AG09319 (cell line): ENCODE data around the gene LEPROT.

Experiments used
- DNase-seq: peaks from one replicate; pipeline ENCODE4 v3.0.0-alpha.2; 2010; ENCODE audit warnings: low read depth; ENCODE audit errors: extremely low read depth
- TF ChIP-seq, protein P1 (sequence below): IDR thresholded peaks from 2 replicates; pipeline ENCODE4 v1.5.1; 2011; ENCODE audit warnings: low read depth, mild to moderate bottlenecking, inconsistent platforms, low read length, moderate library complexity

LEPROT gene

DNA sequence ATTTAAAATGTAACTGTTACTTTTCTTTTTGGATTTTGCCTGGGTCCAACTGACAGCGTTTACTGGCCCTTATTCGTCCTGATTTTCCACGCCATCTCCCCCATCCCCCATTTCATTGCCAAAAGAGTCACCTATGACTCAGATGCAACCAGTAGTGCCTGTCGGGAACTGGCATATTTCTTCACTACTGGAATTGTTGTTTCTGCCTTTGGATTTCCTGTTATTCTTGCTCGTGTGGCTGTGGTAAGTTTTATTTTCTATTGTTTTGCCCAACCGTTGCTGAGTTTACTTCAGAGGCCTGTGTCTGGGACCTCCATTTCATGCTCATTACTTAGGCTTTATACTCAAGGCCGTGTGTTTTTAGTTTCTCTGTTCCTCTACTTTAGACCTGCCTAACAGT is 9.3 kb downstream of the LEPROT start:
- DNase-seq = no peak
- TF ChIP-seq, protein P1, sequence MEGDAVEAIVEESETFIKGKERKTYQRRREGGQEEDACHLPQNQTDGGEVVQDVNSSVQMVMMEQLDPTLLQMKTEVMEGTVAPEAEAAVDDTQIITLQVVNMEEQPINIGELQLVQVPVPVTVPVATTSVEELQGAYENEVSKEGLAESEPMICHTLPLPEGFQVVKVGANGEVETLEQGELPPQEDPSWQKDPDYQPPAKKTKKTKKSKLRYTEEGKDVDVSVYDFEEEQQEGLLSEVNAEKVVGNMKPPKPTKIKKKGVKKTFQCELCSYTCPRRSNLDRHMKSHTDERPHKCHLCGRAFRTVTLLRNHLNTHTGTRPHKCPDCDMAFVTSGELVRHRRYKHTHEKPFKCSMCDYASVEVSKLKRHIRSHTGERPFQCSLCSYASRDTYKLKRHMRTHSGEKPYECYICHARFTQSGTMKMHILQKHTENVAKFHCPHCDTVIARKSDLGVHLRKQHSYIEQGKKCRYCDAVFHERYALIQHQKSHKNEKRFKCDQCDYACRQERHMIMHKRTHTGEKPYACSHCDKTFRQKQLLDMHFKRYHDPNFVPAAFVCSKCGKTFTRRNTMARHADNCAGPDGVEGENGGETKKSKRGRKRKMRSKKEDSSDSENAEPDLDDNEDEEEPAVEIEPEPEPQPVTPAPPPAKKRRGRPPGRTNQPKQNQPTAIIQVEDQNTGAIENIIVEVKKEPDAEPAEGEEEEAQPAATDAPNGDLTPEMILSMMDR = no peak

DNA sequence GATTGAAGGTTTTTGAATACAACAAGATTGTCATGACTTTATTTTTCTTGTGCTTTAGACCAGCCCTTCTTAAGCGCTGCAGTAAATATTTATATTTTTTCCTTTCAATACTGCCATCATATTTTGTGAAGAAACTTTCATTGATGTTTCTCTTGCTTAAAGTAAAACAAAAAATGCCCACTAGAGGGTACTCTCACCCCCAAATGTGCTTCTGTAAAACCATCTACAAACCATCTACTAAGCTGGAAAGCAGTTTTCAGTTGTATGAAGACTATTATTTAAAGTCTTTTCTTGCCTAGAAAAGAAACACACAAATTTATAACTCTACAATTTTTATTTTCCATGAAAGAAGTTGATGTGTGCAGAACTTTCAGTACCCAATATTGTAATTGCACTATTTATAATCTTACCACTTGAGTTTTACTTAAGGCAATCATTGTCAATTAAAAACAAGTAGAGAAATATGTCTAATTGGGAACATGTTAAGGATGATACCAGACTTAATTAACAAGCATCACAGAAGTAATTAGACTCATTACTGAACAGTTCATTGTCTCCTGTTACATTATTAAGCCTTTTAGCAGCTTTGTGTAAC is 10.7 kb downstream of the LEPROT start:
- DNase-seq = no peak
- TF ChIP-seq, protein P1 = peak; percentile 51

DNA sequence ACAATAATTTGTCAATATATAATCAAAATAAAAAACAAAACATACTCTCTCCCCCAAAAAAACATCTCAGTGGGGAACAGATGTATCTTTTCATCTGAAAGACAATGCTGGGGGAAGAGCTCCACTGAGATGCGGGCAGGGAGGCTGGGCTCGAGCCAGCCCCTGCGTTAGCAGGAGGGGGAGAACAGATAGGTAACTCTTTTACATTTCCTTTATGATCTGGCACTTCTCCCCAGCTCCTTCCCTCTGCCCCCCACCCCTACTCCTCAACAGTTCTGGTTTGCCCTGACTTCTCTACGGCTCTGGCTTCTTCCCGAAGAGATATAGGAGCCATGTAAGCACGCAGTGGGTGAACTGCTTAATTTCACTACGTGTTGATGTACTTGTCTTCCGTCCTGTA is 12.4 kb downstream of the LEPROT start:
- TF ChIP-seq, protein P1 = no peak
- DNase-seq = no peak

DNA sequence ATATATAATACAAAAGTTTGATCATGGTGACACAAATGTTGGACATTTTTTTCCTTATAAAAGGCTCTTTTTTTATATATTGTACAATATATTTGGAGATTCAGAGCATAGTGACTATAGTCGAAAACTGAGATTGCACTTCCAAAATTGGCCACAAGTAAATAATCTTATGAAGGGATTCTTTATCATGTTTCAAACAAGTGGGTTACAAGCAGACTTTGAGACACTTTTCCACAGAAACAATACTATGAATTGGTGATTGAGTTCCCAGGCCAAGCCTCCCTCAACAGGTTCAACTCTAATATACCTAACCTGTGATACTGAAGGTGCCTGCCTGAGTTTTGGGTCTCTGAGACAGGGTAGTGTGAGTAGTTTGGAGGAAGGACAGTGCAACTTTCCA is 13.8 kb downstream of the LEPROT start:
- TF ChIP-seq, protein P1 = no peak
- no peak for DNase-seq

DNA sequence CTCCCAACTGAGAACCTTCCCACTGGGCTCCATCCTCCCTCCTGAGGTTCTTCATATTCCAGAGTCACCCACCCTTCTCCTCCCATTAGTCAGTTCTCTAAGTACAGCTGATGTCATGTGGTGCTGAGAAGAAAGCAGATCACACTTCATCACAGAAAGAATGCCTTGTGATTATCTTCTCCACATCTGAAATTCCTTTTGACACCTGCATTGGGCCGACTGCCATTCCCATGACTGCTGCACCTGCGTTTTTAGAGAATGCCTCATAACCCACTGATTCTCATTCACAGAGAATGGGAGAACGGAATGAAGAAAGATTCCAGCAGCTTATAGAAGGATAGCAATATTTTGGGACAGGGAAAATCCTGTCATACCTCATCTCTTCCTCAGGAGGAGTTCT is 14.3 kb downstream of the LEPROT start:
- TF ChIP-seq, protein P1 = no peak
- no peak for DNase-seq

DNA sequence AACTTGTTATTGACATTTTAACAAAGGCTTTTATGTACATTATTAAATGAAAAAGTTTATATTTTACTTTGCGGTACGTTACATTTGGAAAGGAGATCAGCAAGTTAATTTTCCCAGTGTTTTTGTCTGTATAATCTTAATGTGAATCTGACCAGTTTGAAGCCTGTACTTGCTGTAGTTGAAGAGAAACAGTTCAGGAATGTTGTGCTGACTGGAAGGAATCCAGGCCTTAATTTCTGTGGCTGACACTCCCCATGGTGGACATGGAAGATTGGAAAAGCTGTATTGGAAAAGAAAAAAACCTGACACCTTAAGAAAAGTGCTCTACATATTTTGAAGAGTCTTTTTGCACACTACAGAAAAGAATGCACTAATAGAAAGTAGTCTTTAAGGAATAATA is 15.5 kb downstream of the LEPROT start:
- TF ChIP-seq, protein P1 = no peak
- DNase-seq = no peak

DNA sequence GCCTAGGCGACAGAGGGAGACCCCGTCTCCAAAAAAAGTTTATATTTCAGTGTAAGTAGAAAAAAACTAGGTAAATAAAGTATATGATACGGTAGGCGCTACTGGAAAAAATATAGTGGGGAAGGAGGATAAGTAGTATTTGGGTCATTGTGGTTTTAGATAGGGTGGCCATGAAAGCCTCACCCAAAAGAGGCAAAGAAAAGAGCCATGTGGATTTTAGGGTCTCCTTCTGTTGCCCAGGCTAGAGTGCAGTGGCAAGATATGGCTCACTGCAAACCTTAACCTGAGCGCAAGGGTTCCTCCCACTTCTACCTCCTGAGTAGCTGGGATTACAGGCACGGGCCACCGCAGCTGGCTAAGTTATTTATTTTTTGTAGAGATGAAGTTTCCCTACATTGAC is 17.1 kb downstream of the LEPROT start:
- TF ChIP-seq, protein P1 = no peak
- DNase-seq = no peak
